Retinal pigment epithelial cell (primary cell): ENCODE data around the gene SRGAP1.
"Not testable (repeated sequence)": the region's sequence is repeated elsewhere in the genome, so short reads cannot be mapped to it uniquely, and the experiment has no call there.

Experiments
- DNase-seq: peaks from one replicate; pipeline ENCODE4 v3.0.0-alpha.2; 2010; ENCODE audit warnings: low read depth
- H3K4me3 ChIP-seq: 2 replicates; pipeline ENCODE4 v1.5.1; 2011; ENCODE audit warnings: mild to moderate bottlenecking, low read length, control low read depth, moderate library complexity
- TF ChIP-seq, protein P1 (sequence below): conservative IDR thresholded peaks from 2 replicates; pipeline ENCODE4 v1.5.1; 2011; ENCODE audit warnings: low read depth, low read length, control low read depth, inconsistent platforms

The SRGAP1 gene

DNA sequence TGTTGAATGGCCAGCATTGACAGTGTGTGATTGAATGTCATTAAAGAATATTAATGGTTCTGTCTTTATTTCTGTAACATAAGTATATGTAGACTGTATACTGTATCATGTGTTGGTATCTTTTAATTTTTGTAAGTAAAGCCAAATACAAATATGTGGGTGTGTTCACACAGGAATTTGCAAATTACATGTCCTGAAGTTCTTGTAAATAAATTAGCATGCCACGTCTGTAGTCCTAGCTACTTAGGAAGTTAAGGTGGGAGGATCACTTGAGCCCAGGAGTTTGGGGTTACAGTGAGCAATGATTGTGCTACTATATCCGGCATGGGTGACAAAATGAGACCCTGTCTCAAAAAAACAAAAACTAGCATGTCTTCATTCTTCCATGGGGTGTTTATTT, 278.5 kb downstream of the SRGAP1 start:
- no peak overlapping the region for H3K4me3 ChIP-seq
- TF ChIP-seq, protein P1, sequence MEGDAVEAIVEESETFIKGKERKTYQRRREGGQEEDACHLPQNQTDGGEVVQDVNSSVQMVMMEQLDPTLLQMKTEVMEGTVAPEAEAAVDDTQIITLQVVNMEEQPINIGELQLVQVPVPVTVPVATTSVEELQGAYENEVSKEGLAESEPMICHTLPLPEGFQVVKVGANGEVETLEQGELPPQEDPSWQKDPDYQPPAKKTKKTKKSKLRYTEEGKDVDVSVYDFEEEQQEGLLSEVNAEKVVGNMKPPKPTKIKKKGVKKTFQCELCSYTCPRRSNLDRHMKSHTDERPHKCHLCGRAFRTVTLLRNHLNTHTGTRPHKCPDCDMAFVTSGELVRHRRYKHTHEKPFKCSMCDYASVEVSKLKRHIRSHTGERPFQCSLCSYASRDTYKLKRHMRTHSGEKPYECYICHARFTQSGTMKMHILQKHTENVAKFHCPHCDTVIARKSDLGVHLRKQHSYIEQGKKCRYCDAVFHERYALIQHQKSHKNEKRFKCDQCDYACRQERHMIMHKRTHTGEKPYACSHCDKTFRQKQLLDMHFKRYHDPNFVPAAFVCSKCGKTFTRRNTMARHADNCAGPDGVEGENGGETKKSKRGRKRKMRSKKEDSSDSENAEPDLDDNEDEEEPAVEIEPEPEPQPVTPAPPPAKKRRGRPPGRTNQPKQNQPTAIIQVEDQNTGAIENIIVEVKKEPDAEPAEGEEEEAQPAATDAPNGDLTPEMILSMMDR: no peak
- no peak for DNase-seq

DNA sequence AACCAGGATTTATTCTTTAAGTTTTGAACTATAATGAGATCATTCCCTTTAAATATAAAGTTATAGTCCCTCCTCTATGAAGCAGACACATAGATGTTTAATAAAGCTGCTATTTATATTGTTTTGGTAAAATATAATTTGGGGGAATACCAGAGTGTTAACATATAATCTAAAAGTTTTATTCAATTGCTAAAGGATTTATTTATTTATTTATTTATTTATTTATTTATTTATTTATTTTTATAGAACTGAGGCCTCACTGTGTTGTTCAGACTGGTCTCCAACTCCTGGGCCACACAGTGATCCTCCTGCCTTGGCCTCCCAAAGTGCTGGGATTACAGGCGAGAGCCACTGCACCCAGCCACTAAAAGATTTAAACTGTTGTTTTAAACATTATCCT, 278.9 kb downstream of the SRGAP1 start:
- no peak overlapping the region for H3K4me3 ChIP-seq
- TF ChIP-seq, protein P1: no peak
- DNase-seq: no peak

DNA sequence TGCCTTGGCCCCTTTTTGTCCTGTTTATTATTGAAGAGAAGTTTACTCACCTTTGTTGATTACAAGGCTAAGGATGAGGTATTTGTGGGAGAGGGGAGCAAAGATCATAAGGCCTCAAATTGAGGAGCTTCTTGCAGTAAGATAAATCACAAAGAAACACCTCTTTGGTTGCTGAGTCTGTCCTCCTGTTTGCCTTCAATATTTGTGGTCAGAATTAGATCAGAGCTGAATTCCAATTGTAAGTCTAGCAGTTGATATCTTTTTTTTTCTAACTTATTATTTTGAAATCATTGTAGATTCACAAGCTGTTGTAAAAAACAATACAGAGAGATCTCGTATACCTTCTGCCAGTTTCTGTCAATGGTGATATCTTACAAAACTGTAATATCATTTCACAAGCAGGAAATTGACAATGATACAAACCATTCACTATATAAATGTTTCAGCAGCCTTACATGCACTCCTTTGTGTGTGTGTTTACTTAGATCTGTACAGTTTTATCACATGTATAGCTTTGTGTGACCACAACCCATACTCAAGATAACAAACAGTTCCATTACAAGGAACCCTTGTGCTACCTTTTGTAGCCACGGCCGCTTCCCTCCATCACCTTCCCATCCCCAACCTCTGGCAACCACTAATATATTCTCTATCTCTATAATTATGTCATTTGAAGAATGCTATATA, 280.2 kb downstream of the SRGAP1 start:
- H3K4me3 ChIP-seq: no peak overlapping the region
- TF ChIP-seq, protein P1: no peak
- DNase-seq: no peak

DNA sequence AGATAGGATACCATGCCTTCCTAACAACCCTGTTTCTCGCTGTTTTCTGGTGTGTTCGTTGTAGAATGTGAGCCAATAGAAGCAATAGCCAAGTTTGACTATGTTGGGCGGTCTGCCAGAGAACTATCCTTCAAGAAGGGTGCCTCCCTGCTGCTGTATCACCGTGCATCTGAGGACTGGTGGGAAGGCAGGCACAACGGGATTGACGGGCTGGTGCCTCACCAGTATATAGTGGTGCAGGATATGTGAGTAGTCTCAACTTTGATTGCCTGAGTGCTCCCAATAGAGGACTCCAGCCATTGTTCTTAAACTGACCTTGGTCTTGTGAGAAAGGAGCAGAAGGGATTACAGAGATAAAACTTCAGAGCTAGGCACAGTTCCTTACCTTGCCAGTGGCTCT, 281.4 kb downstream of the SRGAP1 start:
- DNase-seq: no peak
- H3K4me3 ChIP-seq: no peak overlapping the region
- TF ChIP-seq, protein P1: no peak

DNA sequence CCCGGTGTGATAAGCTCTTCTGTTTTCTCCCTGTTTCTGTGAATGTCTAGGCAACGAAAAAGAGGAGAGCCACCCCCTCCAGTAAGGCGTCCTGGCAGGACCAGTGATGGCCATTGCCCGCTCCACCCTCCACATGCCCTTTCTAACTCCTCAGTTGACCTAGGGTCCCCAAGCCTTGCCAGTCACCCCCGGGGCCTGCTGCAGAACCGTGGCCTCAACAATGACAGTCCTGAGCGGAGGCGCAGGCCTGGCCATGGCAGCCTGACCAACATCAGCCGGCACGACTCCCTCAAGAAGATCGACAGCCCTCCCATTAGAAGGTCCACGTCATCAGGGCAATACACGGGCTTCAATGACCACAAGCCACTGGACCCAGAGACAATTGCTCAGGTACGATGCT, 283.3 kb downstream of the SRGAP1 start:
- H3K4me3 ChIP-seq: no peak overlapping the region
- no peak for DNase-seq
- TF ChIP-seq, protein P1: no peak

DNA sequence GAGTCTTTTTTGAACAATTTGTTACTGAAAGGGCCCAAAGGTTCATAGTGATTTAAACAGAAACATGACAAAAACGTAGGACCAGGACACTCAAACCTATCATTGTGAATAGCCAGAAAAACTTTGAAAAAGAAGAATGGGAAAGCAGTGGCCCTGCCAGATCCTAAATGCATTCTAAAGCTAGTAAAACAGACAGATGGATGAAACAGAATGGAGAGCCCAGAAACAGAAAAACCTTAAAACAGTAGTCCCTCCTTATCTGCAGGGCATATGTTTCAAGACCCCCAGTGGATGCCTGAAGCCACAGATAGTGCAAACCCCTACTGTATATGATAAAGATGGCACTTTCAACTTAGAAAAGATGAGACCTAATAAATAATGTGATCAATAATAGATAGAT, 283.9 kb downstream of the SRGAP1 start:
- TF ChIP-seq, protein P1: no peak
- no peak overlapping the region for H3K4me3 ChIP-seq
- no peak for DNase-seq

DNA sequence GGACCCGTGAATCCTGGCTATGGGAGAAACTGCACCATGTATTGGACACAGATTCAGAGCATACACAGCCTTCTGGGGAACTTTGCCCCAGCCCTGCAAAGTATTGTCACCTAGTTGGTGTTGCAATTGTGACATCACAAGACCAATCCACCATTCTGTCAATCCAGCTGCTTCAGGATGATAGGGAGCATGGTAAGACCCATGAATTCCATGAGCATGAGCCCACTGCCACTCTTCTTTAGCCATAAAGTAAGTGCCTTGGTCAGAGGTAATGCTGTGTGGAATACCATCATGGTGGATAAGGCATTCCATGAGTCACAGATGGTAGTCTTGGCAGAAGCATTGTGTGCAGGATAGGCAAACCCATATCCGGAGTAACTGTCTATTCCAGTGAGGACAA, 286.0 kb downstream of the SRGAP1 start:
- not testable (repeated sequence) for DNase-seq, H3K4me3 ChIP-seq

DNA sequence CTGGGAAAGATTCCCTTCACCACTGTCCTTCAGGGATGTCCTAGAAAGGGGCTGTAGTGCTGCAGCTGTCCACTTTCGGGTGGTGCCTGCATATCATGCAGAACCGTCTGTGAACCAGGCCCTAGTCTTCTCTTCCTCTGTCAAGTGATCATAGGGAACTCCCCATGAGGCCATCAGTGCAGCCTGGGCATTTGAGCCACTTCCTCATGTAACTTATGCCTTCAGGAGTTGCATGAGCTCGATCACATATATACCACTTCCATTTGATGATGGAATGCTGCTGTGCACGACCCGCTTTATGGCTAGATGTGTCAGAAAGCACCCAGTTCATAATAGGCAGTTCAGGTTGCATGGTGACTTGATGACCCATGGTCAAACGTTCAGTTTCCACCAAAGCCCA, 287.0 kb downstream of the SRGAP1 start:
- not testable (repeated sequence) for H3K4me3 ChIP-seq, DNase-seq

DNA sequence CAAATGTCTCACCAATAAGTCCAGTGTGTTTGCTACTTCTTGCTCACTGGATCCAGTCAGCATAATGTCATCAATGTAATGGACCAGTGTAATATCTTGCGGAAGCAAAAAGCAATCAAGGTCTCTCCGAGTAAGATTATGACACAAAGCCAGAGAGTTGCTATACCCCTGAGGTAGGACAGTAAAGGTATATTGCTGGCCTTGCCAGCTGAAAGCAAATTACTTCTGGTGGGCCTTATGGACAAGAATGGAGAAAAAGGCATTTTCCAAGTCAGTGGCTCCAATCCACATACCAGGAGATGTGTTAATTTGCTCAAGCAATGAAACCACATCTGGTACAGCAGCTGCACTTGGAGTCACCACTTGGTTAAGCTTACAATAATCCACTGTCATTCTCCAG, 288.2 kb downstream of the SRGAP1 start:
- H3K4me3 ChIP-seq, DNase-seq: not testable (repeated sequence)
